Measurements from ENCODE around the gene COL12A1.

GRCh38 chr6:75070244-75070643 lies 135.6 kb downstream of the COL12A1 start:
- TF ChIP-seq CTCF (IDR thresholded peaks at IDR 0.05) (no peak), POLR2A (IDR thresholded peaks at IDR 0.05) (no peak)

All from tibial nerve (tissue), 3 donors.